ENCODE data around the gene XPO6.

Gene XPO6

DNA sequence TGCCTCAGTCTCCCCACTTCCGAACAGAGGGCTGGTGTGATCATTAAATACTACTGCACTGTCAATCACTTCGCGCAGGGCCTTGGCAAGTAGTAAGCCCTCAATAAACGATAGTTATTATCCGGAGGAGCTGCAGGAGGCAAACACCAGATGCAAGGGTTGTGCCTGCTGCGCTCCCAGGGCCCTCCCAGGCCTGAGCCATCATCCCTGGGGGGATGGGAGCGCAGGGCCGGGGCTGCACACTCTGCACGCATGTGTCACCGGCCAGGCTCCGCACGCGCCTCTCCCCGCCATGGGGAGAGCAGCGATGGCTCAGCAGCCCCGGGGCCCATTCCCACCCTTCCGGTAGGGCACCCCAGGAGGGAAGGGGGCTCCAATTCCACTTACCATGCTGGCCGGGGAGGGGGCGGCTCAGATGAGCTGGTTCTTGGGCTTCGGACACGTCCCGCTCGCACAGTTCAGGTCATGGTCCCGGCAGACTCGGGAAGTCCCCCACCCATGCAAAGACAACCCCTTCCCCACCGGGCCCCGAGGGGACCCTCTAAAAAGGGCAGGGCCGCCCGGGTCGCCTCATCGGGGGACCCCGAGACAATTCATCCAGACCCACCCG, 681 bp downstream of the XPO6 start:
- peak; percentile 63 for DNase-seq (ENCODE audit: low spot score)

DNA sequence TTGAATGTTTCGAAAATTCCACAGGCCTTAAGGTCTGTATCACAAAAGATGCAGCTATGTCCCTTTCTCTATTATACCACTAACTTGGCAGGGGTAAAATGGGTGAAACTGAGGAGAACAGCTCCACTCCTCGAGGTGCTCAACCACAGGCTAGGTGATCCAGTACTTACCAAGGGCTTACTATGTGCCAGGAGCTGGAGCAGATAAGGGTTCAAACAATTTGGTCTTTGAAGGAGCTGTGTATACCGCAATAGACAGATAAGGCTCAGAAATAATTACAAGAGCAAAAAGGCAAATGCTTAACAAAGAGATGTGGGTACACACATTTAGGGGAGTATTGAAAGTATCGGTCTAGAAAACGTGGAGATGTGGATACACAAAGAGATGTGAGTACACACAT, 1.5 kb downstream of the XPO6 start:
- no peak for DNase-seq (ENCODE audit: low spot score)

DNA sequence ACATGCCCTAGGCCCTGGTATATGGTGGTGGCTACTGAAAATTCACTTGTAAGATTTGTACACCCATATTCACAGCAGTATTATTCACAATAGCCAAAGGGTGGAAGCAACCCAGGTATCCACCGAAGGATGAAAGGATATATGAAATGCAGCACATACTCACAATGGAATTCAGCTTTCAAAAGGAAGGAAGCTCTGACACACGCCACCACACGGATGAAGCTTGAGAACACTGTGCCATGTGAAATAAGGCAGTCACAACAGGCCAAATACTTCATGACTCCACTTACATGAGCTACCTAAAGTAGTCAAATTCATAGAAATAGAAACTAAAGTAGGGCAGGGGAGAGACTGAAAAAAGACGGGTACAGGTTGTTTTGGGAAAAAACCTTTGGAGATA, 2.9 kb downstream of the XPO6 start:
- DNase-seq (ENCODE audit: low spot score): no peak

DNA sequence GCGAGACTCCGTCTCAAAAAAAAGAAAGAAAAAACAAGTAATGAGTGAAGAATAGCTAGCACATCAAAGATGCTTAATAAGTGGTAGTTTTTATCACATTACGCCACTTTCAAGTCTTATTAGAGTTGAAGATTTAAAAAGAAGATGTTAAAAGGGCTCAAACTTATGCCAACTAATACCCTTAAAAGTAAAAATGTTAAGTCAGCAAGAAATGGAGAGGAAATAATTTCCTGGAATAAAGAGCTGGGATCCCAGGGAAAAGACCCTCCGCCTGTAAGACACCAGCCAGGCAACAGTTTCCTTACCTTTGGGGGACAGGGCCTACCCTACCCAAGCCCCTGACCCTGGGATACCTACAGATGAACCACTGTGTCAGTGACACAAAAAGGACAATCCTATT, 3.6 kb downstream of the XPO6 start:
- DNase-seq (ENCODE audit: low spot score): no peak

DNA sequence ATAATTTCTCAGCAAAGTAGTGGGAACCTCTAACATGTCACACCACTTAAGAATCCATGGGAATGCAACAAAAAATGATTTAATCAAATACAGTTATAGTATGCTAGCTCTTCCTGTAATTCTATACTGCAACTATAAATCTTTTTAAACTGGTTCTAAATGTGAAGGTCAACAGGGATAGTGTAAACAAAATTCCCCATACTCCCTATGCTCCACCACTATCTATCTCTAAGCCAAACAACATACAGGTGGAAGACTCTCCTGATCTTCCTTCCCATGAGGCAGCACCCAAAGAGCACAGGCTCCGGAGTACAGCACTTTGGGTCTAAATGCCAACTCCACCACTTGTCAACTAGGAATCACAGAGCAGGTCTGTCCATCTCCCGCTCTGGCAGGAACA, 4.4 kb downstream of the XPO6 start:
- no peak for DNase-seq (ENCODE audit: low spot score)

DNA sequence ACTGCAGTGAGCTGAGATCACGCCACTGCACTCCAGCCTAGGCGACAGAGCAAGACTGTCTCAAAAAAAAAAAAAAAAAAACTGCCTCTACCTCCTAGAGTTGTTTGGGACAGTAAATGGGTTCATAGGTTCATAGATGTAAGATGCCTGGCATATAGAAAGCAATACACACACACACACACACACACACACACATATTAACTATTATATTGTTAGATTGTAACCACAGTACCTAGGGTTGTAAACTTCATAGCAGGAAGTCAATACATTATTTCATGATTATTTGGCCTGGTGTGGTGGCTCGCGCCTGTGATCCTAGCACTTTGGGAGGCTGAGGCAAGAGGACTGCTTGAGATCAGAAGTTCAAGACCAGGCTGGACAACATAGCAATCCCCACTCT, 5.8 kb downstream of the XPO6 start:
- no peak for DNase-seq (ENCODE audit: low spot score)

DNA sequence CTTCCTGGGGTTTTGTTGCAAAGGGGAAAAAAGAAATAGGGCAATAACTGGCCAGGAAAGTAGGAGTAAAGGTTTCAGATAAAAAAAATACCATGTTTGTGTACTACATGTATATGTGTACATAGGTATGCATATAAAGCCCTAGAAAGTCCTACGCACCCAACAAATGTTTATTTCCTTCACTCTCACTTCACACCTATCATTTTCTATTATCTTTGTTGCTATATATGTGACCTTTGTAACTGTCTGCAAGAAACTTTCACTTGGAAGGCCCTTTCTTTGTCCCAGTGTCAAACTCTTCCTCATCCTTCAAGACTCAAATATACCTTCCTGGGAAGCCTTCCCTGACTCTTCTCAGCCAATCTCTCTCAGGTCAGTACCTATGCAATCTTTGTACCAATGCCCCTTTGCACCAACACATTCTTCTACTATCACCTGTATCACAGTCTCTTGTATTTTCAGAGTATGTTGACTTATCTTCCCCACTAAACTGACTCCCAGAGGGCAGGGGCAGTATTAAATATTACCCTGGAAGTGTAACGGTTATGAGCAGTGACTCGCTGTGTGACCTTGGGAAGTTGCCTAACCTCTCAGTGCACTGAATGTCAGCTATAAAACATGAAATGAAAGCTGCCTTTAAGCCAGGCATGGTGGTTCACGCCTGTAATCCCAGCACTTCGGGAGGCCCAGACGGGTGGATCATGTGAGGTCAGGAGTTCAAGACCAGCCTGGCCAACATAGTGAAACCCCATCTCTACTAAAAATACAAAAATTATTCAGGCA, 6.5 kb downstream of the XPO6 start:
- no peak for DNase-seq (ENCODE audit: low spot score)

DNA sequence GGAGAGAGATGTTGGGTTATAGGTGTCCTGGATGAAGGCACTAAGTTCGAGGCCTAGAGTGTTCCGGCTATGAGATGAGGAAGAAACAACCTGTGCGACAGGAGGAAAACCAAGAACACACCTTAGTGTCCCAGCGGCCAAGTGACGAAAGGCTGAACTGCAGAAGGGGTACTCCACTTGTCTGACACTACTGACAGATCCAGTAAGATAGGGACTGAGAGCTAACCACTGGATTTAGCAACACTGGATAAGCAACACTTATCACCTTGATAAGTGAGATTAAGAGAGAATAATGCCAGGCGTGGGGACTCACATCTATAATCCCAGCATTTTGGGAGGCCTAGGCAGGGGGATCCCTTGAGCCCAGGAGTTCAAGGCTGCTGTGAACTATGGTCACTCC, 7.1 kb downstream of the XPO6 start:
- DNase-seq (ENCODE audit: low spot score): no peak

DNA sequence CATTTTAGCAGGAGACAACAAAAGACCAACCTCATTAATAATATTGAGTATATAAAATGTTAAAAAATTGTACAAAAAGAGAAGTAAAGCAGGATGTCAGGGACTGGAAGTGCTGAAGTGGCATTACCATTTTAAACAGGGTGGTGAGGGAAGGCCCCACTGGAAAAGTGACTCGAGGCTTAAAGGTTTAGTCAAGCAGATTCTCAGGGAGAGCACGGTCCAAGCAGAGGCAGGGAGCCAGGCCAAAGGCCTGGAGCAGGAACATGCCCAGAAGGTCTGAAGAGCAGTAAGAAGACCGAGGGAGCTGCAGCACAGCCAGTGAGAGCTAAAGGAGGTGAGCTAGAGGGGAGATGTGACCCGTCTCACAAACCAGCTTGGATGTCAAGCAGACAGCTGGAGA, 7.6 kb downstream of the XPO6 start:
- no peak for DNase-seq (ENCODE audit: low spot score)

DNA sequence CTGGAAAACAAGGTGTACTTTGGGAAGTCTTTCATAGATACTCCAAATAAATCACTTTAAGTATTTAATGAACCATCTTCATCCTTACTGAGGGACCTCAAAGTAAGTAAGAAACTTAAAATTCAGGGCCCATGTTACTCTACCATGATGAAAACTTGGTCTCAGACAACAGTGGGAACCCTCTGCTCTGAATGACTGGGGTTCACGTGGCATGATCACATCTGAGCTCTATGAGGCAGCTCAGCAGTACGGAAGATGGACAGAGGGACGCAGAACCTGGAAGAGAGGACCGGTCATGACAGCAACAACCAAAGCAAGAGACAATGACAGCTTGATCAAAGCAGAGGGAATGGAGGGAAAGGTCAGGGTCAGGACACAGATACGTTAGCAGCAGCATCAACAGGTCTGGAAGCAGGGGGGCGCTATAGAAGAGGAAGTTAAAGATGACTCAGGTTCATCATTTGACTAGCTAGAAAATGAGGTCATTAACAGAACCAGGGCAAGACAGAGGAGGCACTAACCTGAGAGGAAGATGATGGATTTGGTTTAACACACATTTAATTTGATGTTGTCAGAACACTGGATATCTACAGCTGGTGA, 9.5 kb downstream of the XPO6 start:
- DNase-seq (ENCODE audit: low spot score): no peak

DNA sequence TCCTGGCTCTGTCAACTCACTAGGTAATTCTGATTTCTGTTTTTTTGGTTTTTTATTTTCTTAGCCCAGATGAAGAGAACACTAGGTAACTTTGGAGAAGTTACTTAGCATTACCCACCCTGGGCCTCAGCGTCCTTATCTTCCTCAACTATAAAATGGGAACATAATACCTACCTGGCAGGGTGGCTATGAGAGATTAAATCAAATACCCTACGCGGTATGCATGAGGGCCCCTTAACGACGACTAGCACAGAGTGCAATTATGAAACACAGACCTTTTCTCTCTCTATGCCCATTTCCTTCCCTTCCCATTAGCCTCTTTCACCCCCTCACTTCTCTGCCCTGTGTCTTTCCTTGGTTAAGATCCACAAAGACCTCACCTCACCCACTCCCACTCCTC, 11.1 kb downstream of the XPO6 start:
- no peak for DNase-seq (ENCODE audit: low spot score)

DNA sequence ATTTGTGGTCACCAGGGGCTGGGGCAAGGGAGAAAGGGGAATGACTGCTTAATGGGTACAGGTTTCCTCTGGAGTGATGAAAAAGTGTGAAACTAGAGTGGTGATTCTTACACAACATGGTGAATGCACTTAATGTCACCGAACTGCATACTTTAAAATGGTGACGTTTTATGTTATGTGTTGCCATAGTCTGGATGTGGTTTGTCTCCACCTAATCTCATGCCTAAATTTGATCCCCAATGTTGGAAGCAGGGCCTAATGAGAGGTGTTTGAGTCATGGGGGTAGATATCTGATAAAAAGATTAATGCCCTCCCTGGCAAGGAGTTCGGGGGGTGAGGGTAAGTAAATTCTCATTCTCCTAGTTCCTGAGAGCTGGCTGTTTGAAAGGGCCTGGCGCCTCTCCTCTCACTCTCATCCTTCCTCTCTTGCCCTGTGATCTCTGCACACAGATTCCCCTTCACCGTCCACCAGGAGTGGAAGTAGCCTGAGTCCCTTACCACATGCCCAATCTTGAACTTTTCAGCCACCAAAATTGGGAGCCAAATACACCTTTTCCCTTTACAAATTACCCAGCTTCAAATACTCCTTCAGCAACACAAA, 15.3 kb downstream of the XPO6 start:
- DNase-seq (ENCODE audit: low spot score): no peak

DNA sequence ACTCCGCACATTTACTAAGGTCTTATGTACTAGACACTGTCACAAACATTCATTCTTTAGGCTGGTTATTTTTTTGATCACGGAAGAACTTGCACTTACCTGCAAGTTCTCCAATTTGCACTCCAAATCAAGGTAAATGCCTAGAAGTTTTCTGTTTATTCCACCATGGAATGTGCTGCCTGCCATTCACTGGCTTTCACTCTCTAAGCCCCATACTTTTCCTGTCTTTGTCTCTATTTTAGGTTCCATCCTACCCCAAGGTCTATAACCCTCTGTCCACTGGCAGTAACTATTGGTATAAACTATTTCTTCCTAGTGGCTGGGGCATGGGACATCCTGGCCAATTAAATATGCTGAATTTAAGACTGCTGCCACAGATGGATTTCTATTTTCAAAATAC, 15.9 kb downstream of the XPO6 start:
- DNase-seq (ENCODE audit: low spot score): no peak

DNA sequence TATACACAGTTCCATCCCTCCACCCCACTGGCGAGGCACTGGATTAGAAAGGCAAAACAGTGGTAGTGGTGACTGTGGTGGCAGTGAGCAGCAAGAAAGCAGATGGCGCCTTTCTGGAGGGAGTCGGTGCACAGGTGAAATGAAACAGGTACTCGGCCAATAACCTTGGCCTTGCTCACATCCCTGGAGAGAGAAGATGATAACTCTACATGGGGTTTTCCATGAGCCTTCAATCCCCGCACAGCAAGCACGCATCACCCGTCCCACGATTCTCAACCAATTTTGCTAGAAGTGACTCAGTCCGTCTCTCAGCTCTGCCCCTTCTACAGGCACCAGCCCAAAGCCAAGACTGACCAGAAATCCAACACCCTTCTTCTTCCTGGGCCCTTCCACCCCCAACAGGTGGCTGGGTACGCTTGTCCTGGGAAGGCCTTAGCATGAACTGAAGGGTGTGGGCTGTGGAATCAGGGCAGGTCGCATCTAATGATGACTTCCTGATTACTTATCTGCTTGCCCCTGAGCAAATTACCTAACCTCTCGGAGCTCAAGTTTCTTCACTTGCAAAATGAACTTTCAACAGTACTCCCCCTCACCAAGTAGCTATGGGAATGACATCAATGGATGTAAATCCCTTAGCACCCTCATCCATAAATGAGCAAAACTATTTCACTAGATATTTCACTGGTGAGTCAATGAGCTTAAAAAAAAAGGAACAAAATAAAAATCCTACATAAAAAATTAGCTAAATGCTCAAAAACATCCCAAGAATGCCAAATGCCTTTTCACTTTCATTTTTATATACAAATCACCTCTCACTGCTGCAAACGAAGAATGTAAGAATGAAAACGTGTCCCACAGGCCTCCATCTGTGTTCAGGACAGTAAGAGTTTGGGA, 18.0 kb downstream of the XPO6 start:
- DNase-seq (ENCODE audit: low spot score): no peak

DNA sequence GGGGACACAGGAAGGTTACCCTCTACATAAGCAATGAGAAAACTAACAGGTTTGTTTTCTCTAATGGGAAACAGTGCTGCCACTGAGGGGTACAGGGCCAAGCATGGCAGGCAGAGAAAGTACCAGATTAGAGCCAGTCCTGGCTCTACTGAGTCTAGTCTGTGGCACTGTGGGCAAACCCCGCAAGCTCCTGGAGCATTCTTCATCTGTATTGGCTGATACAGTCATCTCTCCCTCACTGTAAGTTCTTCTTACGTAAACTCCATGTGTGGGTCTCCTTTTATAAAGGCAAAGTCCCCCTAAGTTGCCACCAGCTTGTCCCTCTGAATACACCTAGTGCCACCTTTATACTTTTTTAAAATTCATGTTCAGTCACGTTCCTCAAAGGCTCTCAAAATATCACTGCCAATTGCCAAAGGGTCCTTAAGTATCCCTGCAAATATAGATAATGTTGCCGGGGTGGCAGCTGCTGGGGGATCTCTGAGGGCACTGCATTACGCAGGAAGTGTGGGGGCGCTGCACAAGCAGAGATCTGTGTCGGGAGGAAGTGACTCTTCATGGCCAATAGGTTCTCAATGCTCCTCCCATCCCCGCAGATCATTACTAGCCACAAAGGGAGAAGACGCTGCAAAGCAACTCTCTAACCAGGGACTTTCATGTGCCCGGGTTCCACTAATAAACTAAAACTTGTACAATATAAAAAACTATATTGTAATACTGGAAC, 18.8 kb downstream of the XPO6 start:
- no peak for DNase-seq (ENCODE audit: low spot score)

DNA sequence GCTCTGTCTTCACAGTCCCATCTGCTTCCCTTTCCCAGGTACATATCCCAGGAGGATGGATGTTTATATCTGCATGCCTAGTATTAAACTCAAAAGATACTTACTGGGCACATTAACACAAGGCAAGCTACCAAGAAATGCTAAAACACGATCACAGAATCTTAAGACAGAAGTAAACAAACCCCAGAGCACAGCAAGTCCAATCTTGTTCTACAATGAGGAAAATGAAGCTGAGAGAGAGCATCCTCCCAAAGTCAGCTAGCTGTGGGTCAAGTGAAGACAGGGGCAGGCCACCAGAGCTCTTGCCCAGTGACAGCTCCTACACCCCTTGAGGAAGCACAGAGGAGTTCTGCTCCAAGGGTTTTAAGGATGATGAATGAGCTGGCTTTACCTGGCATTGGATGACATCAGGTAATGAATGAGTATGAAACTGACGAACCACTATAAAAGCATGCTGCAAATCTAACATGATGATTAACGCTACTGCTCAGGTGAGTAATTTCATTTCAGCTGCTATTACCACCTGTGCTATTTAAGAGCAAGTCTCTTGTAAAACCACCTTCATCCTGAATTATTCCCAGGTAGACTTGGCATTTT, 20.3 kb downstream of the XPO6 start:
- no peak for DNase-seq (ENCODE audit: low spot score)

DNA sequence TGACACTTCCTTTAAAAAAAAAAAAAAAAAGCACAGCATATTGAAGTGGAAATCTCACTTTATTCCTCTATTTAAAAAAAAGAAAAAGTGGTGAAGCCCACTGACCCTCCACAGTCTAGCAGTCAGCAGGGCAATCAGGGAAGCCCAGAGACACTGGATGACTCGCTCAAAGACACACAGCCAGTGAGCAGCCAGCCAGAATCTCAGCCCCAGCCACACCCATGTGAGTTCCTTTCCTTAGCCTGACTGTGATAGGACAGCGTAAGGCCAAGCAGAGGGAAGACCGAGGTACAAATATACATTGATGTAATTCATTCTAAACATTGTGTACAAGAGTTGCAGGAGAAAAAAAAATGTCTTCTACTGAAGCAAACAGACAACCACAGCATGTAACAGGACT, 22.5 kb downstream of the XPO6 start:
- DNase-seq (ENCODE audit: low spot score): no peak

DNA sequence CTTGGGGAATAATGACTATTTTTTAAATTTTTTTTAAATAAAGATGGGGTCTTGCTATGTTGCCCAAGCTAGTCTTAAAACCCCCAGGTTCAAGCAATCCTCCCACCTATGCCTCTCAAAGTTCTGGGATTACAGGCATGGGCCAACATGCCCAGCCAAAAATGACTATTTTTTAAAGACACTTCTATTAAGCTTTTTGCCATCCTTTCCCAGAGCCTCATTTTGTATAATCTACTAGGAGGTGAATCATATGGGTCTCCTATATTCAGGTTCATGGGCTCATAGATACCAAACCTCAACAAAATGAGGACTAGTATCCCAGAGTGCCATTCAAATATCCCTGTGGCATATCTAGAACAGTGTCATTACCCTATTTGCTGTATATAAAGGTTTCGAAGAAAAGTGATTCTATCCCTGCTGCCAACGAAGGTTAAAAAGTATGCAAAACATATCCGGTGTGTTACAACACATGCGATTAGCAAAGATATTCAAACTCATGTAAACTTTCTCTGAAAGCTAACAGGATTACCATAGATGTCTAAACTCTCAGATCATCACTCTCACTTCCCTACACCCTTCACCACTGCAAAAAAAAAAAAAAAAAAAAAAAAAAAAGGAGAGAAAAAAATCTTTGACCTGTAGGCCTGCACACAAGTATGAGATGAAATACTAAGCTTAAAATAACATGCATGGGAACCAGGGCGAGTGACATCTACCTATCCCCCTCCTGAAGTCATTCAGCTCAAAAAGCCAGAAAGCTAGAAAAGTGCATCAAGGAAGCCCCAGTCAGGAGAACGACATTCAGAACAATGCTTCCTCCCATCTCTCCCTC, 23.5 kb downstream of the XPO6 start:
- no peak for DNase-seq (ENCODE audit: low spot score)

DNA sequence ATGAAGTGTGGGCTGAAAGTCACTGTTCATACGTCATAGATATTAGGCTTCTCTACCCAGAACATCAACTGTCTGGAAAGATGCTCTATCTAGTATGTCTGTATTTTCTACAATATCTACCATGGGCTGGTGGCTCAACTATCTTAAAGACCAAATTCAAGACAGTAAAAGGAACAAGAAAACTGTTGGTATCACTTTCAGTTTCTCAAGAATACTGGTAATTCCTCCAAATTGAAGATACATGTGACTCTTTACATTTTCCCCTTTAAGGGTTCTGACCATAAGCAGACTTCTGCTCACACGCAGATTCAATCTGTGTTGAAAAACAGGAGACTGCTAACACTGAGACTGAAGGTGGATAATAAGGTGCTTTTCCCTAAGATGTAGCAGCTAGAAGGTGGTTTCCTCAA, 24.2 kb downstream of the XPO6 start:
- DNase-seq (ENCODE audit: low spot score): no peak

DNA sequence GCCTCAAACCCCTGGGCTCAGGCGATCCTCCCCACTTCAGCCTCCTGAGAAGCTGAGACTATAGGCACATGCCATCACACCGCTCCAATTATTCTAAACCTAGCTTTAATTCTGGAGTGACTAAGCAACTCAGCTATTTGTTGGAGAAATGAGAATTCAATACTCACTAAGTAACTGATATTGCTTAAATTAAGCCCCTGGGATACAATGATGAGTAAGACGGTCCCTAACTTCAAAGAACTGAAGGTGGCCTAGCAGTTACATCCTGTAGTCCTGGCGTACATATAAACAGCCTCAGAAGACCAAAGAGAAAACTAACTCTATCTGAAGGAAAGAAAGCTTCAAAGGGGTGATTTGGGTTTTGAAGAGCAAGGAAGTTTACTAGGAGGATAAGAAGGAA, 25.0 kb downstream of the XPO6 start:
- no peak for DNase-seq (ENCODE audit: low spot score)

Data from SK-N-DZ (cell line).